HL-60 (cell line): ENCODE data around the gene SPIB.

Source experiments
- POLR2AphosphoS5 ChIP-seq: IDR thresholded peaks from 2 replicates; pipeline ENCODE4 v1.6.1; 2012; ENCODE audit warnings: low read depth
- TF ChIP-seq, protein P1 (sequence below): IDR thresholded peaks from one replicate; pipeline ENCODE4 v1.5.1; 2011; ENCODE audit warnings: low read length, control low read depth, inconsistent platforms; ENCODE audit not compliant: insufficient read depth
- TF ChIP-seq, protein P2 (sequence below): IDR thresholded peaks from 2 replicates; pipeline ENCODE4 v1.6.1; 2012; ENCODE audit warnings: low read depth; ENCODE audit not compliant: insufficient replicate concordance

DNA sequence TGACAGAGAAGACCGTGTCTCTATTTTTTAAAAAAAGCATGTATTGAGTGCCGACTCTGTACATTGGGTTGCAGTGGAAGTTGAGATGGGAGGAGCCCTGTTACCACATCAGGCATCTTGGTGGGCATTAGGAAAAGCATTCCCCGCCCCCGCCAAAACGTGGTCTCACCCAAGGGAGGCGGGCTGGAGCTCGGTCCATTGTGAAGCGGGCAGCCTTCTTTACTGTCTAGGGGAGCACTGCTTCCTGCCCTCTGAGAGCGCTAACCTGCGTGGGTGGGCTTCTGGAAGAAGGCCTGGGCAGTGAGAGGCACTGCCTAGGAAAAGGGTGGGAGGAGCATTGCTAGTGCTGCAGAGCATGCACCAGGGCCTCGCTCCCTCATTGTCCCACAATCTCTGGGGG lies 38.6 kb upstream of the SPIB start:
- TF ChIP-seq, protein P1, sequence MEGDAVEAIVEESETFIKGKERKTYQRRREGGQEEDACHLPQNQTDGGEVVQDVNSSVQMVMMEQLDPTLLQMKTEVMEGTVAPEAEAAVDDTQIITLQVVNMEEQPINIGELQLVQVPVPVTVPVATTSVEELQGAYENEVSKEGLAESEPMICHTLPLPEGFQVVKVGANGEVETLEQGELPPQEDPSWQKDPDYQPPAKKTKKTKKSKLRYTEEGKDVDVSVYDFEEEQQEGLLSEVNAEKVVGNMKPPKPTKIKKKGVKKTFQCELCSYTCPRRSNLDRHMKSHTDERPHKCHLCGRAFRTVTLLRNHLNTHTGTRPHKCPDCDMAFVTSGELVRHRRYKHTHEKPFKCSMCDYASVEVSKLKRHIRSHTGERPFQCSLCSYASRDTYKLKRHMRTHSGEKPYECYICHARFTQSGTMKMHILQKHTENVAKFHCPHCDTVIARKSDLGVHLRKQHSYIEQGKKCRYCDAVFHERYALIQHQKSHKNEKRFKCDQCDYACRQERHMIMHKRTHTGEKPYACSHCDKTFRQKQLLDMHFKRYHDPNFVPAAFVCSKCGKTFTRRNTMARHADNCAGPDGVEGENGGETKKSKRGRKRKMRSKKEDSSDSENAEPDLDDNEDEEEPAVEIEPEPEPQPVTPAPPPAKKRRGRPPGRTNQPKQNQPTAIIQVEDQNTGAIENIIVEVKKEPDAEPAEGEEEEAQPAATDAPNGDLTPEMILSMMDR: no peak
- no peak for TF ChIP-seq POLR2AphosphoS5
- TF ChIP-seq, protein P2, sequence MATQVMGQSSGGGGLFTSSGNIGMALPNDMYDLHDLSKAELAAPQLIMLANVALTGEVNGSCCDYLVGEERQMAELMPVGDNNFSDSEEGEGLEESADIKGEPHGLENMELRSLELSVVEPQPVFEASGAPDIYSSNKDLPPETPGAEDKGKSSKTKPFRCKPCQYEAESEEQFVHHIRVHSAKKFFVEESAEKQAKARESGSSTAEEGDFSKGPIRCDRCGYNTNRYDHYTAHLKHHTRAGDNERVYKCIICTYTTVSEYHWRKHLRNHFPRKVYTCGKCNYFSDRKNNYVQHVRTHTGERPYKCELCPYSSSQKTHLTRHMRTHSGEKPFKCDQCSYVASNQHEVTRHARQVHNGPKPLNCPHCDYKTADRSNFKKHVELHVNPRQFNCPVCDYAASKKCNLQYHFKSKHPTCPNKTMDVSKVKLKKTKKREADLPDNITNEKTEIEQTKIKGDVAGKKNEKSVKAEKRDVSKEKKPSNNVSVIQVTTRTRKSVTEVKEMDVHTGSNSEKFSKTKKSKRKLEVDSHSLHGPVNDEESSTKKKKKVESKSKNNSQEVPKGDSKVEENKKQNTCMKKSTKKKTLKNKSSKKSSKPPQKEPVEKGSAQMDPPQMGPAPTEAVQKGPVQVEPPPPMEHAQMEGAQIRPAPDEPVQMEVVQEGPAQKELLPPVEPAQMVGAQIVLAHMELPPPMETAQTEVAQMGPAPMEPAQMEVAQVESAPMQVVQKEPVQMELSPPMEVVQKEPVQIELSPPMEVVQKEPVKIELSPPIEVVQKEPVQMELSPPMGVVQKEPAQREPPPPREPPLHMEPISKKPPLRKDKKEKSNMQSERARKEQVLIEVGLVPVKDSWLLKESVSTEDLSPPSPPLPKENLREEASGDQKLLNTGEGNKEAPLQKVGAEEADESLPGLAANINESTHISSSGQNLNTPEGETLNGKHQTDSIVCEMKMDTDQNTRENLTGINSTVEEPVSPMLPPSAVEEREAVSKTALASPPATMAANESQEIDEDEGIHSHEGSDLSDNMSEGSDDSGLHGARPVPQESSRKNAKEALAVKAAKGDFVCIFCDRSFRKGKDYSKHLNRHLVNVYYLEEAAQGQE: no peak
